Measurements from ENCODE around the gene SSC5D. TPM values are rescaled to one million over a fixed set of nuclear protein-coding genes. Genes with fewer than 3 reads are reported as not detected.

SSC5D gene
- total RNA-seq, 1 donor from 2014 or later = 34.5 TPM

DNA sequence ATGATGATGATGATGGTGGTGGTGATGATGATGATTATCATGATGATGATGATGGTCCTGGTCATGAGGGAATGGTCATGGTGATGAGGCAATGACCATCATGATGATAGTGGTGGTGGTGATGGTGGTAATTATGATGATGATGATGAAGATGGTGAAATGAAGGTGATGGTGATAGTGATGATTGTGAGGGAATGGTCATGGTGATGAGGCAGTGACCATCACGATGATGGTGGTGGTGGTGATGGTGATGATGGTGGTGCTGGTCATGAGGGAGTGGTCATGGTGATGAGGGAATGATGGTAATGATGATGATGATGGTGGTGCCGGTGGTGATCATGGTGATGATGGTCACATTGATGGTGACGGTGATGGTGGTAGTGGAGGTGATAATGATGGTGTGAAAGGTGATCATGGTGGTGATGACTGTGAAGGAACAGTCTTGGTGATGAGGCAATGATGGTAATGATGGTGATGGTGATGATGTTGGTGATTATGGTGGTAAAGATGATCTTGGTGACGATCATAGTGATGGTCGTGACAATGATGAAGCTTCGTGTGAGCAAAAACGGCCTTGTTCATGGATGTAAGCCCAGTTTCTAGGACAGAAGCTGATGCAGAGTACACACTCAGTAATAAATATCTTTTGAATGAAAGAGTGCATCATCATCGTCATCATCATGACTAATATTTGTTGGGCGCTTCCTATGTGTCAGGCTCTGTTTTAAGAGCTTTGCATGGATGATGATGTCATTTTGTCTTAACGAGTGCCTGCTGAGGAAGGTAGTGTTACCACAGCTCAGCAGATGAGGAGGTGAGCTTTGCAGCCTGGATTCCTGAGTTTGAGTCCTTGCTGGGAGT lies 31.4 kb downstream of the SSC5D start:
- Mint-ChIP-seq H3K36me3 (ENCODE audit: low read depth) (no peaks in the 10 kb centered on the region), H3K27ac (ENCODE audit: unreplicated experiment) (no peak overlapping the region), H3K4me1 (ENCODE audit: low read depth) (peaks cover 5% of the 10 kb centered on the region), H3K27me3 (ENCODE audit: low read depth) (no peaks in the 10 kb centered on the region), H3K4me3 (ENCODE audit: unreplicated experiment) (no peak overlapping the region), H3K9me3 (ENCODE audit: low read depth) (no peaks in the 10 kb centered on the region)
- no peak for DNase-seq (ENCODE audit: low spot score)
- TF ChIP-seq, protein P1, sequence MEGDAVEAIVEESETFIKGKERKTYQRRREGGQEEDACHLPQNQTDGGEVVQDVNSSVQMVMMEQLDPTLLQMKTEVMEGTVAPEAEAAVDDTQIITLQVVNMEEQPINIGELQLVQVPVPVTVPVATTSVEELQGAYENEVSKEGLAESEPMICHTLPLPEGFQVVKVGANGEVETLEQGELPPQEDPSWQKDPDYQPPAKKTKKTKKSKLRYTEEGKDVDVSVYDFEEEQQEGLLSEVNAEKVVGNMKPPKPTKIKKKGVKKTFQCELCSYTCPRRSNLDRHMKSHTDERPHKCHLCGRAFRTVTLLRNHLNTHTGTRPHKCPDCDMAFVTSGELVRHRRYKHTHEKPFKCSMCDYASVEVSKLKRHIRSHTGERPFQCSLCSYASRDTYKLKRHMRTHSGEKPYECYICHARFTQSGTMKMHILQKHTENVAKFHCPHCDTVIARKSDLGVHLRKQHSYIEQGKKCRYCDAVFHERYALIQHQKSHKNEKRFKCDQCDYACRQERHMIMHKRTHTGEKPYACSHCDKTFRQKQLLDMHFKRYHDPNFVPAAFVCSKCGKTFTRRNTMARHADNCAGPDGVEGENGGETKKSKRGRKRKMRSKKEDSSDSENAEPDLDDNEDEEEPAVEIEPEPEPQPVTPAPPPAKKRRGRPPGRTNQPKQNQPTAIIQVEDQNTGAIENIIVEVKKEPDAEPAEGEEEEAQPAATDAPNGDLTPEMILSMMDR (IDR thresholded peaks at IDR 0.05) = no peak

DNA sequence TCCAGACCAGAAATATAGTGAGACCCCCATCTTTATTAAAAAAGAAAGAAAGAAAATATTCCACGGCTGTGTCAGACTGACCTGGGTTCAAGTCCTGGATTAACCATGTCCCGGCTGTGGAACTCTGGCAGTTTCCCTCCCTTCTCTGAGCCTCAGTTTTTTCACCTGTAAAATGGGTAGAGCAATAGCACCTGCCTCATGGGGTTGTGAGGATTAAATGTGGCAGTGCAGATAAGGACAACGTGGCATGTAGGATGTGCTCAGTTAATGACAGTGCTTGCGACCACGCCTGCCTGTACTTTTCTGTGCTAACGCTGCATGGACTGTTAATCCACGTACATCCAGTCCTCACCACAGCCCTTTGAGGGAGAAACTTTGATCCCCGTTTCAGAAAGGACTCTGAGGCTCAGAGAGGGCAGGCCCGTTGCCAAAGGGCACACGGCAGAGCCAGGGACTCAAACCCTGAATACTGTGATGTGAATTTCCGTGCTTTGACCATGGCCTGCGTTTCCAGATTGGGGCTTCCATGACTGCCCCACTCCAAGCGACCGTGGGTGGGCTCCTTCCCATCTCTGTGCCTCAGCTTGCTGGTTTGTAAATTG lies 32.6 kb downstream of the SSC5D start:
- no peak overlapping the region for H3K27ac Mint-ChIP-seq (ENCODE audit: unreplicated experiment)
- peaks cover 7% of the 10 kb centered on the region for H3K4me1 Mint-ChIP-seq (ENCODE audit: low read depth)
- no peaks in the 10 kb centered on the region for H3K9me3 Mint-ChIP-seq (ENCODE audit: low read depth)
- H3K36me3 Mint-ChIP-seq (ENCODE audit: low read depth) = no peaks in the 10 kb centered on the region
- TF ChIP-seq, protein P1 (IDR thresholded peaks at IDR 0.05) = no peak
- no peak overlapping the region for H3K4me3 Mint-ChIP-seq (ENCODE audit: unreplicated experiment)
- DNase-seq (ENCODE audit: low spot score) = no peak
- H3K27me3 Mint-ChIP-seq (ENCODE audit: low read depth) = no peaks in the 10 kb centered on the region

DNA sequence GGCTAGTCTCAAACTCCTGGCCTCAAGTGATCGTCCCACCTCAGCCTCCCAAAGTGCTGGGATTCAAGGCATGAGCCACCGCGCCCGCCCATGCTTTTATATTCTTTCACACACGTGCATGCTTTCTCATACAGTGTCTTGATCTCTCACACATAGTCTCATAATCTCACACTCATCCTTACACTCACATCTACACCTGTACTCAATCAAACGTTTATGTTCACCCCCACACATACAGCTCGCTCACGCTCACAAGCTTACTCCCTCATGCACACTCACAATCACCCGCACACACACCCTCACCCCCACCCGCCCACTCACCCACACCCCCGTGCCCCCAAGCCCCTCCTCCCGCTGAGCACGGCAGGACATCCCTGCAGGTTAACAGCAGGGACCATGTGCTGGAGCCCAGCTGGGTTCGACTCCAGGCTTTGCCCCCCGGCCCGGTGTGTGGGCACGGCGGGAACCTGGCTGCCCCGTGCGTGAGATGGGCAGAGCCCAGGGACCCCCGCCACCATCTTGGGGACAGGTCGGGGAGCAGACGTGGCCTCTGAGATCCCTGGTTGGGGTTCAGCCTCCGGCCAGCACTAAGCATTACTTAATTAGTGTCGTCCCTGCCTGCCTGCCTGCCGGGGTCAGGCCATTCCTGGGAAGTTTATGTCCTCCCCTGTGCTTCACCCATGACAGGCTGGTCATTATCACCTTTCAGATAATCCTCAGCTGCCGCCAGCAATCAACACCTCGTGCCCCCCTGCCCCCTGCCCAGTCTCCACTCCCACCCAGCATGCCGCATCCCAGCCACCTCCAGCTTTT lies 37.3 kb downstream of the SSC5D start:
- Mint-ChIP-seq H3K27ac (ENCODE audit: unreplicated experiment) (no peak overlapping the region), H3K27me3 (ENCODE audit: low read depth) (no peaks in the 10 kb centered on the region), H3K4me3 (ENCODE audit: unreplicated experiment) (no peak overlapping the region), H3K9me3 (ENCODE audit: low read depth) (no peaks in the 10 kb centered on the region), H3K4me1 (ENCODE audit: low read depth) (peaks cover 3% of the 10 kb centered on the region), H3K36me3 (ENCODE audit: low read depth) (no peaks in the 10 kb centered on the region)
- TF ChIP-seq, protein P1 (IDR thresholded peaks at IDR 0.05) = no peak
- no peak for DNase-seq (ENCODE audit: low spot score)

DNA sequence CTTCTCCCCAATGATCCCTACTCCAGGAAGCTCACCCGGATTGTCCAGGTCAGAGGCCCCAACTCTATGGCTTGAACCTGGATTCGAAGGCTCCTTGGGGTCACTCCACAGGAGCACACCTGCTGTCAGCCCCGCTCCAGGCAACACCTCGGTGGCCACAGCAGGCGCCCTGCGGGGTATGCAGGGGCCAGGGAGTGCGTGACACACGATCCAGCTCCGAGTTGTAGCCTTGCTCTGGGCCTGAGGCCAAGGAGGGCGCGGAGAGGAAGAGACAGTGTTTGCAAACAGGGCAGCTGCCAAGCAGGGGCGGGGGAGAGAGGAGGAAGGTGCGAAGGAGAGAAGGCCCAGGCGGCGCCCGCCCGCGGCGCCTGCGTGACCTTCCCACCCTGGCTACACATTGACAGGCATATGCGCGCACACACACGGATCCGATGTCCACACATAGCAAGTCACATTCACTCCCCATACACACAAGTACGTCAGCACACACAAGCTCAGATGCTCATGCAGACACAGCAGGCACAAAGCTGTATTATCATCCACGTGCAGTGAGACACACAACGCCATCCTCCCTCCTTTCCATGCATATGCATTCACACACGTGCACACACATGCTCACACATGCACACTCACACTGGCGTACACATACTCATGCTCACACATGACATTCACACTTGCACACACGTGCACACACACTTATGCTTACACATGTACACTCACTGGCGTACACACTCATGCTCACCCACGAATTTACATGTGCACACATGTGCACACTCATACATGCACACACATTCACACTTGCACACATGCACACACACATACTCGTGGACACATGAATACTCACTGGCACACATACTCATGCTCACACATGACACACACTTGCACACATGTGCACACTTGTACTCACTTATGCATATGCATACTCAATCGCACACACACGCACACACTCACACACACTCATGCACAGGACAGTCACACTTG lies 38.3 kb downstream of the SSC5D start:
- no peaks in the 10 kb centered on the region for H3K36me3 Mint-ChIP-seq (ENCODE audit: low read depth)
- TF ChIP-seq, protein P1 (IDR thresholded peaks at IDR 0.05) = no peak
- H3K4me1 Mint-ChIP-seq (ENCODE audit: low read depth) = peaks cover 3% of the 10 kb centered on the region
- no peak overlapping the region for H3K27ac Mint-ChIP-seq (ENCODE audit: unreplicated experiment)
- no peaks in the 10 kb centered on the region for H3K27me3 Mint-ChIP-seq (ENCODE audit: low read depth)
- H3K4me3 Mint-ChIP-seq (ENCODE audit: unreplicated experiment) = no peak overlapping the region
- no peaks in the 10 kb centered on the region for H3K9me3 Mint-ChIP-seq (ENCODE audit: low read depth)
- no peak for DNase-seq (ENCODE audit: low spot score)

Measured in chondrocyte (in vitro differentiated cells).